GM21723 (cell line): ENCODE data around the gene LIPE.
"Not testable (repeated sequence)": the region's sequence is repeated elsewhere in the genome, so short reads cannot be mapped to it uniquely, and the experiment has no call there.

Source experiments
- ATAC-seq: cut with Tn5 transposase; IDR thresholded peaks from one replicate; pipeline ENCODE4 v1.9.1; 2021; ENCODE audit warnings: mild to moderate bottlenecking, moderate library complexity; ENCODE audit not compliant: unreplicated experiment

The LIPE gene, protein sequence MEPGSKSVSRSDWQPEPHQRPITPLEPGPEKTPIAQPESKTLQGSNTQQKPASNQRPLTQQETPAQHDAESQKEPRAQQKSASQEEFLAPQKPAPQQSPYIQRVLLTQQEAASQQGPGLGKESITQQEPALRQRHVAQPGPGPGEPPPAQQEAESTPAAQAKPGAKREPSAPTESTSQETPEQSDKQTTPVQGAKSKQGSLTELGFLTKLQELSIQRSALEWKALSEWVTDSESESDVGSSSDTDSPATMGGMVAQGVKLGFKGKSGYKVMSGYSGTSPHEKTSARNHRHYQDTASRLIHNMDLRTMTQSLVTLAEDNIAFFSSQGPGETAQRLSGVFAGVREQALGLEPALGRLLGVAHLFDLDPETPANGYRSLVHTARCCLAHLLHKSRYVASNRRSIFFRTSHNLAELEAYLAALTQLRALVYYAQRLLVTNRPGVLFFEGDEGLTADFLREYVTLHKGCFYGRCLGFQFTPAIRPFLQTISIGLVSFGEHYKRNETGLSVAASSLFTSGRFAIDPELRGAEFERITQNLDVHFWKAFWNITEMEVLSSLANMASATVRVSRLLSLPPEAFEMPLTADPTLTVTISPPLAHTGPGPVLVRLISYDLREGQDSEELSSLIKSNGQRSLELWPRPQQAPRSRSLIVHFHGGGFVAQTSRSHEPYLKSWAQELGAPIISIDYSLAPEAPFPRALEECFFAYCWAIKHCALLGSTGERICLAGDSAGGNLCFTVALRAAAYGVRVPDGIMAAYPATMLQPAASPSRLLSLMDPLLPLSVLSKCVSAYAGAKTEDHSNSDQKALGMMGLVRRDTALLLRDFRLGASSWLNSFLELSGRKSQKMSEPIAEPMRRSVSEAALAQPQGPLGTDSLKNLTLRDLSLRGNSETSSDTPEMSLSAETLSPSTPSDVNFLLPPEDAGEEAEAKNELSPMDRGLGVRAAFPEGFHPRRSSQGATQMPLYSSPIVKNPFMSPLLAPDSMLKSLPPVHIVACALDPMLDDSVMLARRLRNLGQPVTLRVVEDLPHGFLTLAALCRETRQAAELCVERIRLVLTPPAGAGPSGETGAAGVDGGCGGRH

DNA sequence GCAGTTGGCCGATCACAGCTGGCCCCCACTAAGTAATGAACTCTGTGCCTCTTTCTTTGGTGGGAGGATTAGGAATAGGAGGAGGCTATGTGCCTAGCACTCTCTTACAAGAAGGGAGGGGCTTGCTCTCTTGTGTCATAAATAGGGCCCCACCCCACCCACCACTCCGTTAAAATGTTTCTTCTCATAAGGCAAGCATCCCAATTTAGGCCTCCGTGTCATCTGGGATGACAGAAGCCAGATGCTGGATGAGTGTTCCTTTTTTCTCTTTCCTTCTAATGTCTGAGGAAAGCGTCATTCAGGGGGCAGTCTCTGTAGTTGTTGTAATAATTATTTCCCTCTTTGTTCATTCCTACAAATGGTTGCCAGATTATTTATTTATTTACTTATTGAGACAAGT is at the start of gene LIPE:
LIPE (minus strand) TSS at position 76 of the 400 bp plus-strand sequence. CDS start 239 bp downstream, outside the sequence.
- no peak for ATAC-seq

DNA sequence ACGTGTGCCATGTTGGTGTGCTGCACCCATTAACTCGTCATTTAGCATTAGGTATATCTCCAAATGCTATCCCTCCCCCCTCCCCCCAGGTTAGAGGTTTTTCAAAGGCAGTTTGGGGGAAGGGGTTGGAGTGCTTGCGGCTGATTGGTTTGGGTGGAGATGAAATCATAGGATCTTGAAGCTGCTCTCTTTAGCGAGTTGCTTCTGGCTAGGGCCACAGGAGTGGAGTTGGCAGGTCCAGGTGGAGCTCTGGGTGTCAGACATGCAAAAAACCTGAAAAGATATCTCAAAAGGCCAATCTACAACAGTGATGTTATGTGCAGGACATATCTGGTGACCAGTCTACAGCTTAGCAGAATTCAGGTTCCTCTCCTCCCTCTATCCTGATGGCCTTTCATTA is 48.2 kb upstream of the LIPE start:
- no peak for ATAC-seq

DNA sequence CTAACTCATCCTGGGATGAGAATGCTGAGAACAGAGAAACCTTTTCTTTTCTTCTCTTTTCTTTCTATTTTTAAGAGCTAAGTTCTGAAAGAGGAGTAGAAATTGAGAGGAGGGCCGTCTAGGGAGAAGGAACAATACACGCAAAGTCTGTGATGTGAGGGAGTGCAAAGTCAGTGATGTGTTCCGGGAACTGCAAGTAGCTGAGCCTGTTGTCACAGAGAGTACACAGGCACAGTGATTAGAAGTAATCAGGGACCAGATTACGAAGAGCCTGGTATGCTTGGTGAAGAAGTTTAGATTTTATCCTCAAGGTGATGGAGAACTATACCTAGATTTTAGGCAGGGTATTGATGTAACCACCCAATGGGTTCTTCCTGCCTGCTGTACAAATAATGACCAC is 47.6 kb upstream of the LIPE start:
- ATAC-seq: no peak

DNA sequence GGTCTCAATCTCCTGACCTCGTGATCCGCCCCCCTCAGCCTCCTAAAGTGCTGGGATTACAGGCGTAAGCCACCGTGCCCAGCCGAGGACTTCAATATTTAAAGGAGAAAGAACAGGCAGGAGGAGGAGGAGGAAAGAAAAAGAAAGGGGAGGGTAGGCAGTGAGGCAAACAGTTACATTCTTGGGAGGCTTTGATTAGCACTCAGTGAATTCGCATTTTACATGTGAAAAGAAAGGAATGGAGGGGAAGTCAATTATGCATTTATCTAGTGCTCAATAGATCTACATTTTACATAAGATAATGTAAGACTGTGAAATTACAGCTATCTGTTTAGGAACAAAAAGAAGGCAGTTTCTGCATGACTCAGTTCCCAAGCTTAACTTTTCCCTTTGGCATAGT is 46.5 kb upstream of the LIPE start:
- ATAC-seq: no peak

DNA sequence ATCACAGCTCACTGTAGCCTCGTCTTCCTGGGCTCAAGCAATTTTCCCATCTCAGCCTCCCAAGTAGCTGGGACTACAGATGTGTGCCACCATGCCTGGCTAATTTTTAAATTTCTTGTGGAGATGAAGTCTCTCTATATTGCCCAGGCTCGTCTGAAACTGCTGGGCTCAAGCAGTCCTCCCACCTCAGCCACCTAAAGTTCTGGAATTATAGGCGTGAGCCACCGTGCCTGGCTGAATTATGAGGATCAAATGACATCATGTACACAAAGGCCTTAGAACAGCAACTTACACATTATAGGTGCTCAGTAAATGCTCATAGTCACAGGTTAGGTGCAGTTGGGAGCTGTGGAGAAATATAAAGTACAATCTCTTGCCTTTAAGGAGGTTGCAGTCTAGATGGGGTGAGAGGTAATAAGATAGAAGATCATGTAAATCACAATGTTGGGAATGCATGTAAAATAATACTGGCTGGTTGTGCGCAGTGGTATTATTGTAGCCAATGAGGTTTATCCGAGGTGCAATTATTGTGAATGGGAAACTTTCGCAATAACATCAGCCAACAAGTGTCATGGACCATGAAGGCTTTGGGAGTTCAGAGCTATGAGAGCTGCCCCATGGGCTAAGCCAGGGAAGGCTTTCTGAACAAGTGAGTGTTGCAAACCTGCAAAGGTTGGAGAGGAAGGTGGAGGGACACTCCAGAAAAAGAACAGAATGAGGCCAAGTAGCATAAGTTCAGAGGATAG is 45.4 kb upstream of the LIPE start:
- ATAC-seq: no peak

DNA sequence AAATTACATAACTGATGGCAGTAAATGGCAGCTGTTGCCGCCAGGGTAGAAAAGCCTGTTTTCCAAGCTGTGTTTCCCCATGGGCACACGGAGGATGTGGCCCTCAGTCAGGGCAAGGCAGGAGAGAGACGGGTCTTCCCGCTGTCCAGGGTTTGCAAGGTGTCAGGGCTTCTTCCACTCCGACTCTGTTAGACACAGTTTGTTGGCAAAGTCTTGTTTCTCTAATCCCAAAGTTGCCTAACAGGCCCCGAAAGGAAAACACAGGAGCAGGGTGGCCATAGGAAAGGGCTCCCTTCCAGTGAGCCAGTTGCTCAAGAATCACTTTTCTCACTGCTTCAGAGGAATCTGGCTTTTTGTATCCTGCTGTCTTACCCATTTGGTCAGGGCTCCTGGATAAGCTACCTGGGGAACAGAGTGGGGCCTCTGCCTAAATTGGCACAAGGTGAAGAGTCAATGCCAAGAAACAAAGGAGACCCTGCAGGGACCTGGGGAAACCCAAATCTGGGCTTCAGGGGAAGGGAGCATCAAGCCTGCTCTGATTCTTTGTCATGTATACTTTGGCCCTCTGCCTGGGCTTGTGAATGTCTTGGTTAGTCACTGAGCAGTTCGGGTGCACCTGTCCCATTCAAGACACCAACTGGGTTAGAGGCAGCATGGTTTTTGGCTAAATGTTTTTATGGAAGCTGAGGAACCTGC is 44.5 kb upstream of the LIPE start:
- no peak for ATAC-seq

DNA sequence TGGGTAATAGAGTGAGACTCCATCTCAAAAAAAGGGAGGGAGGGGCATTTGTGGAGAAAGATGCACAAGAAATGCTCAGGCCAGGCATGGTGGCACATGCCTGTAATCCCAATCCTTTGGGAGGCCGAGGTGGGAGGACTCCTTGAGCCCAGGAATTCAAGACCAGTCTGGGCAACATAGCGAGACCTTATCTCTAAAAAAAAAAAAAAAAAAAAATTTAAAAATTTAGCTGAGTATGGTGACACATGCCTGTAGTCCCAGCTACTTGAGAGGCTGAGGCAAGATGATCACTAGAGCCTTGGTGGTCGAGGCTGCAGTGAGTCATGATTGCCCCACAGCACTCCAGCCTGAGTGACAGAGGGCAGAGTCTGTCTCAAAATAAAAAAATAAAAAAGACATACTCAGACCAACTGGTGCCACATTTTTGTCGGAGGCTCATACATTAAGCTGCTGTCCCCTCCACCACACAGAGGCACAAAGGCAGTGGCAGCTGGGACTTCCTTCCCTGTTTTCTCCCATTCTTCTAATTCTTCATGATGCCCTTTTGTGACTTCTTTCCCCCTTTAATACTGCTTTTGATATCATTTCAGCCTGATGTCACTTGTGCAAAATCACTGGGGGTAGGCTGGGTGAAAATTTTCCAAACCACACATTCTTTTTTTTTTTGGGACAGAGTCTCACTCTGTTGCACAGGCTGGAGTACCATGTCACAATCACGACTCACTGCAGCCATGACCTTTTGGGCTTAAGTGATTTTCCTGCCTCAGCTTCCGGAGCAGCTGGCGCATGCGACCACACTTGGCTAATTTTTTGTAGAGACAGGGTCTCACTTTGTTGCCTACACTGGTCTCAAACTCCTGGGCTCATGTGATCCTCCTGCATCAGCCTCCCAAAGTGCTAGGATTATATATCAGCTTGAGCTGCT is 42.4 kb upstream of the LIPE start:
- no peak for ATAC-seq

DNA sequence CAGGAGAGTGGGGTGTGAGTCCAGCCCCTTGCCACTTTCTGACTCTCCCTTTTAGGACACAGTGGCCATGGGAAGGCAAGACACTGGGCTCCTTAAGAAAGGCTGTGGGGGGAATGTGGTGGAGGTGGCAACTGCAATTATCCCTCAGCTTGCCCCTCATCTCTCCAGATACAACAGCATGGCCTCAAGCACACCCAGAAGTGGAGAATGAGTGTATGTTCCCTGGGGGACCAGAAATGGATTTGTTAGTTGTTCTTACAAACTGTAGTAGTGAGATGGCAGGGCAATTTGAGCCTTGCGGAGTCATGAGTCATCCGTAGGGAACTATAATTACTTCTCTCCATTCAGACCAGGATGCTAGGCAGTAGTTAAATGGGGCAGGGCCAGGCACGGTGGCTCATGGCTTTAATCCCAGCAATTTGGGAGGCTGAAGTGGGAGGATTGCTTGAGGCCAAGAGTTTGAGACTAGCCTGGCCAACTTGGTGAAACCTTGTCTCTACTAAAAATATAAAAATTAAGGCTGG is 41.1 kb upstream of the LIPE start:
- ATAC-seq: no peak

DNA sequence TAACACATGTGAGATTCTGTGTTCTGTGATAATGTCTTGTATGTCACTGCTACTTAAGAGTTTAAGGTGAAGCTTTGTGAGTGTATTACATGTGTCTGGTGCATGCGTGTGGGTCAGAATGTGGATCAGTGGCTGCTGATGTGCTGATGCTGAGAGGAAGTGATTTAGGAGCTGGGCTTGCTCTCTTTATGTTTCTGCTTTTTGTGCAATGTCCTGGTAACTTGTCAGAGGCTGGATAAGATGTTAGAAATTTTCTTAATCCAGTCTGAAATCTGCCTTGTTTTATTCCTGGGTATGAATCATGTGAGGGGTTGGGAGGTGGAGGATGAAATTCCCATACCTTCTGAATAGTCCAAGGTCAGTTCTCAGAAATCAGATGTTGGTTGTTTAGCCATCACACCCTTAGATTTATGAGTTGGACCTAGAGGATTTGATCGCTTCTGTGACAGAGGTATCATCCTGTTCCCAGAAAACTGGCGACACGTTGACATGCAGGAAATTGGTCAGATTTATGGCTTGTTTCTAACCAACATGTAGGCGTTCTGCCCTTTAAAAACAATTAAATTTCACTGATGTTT is 40.1 kb upstream of the LIPE start:
- no peak for ATAC-seq

DNA sequence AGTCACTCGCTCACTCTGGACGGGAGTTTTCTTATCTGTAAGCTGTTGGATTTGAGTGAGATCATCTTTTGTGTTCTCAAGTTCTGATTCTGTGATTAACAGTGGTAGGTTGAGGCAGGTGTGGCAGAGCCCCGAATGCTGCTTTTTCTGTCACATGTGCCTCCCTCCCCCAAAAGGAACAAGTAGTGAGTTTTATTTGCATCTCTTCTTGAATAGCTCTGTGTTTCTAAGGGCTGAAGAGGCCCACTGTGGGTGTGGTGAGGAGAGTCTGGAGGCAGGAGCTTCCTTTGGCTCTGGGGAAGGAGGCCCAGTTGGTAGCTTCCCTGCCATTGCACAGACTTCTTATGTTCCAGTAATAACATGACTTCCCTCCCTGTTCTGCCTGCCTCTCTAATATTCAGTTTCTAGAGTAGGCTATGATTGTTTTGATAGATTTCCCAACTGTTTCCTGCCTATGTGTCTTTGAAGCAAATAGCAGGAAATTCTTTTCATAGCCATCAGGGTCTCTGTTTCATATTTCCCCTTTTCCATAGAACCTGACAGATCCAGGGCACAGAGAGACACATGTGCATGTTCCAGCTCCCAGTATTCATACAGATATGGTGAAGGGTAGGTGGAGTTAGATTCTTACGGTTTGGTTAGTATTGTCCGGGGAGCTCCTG is 39.5 kb upstream of the LIPE start:
- ATAC-seq: no peak

DNA sequence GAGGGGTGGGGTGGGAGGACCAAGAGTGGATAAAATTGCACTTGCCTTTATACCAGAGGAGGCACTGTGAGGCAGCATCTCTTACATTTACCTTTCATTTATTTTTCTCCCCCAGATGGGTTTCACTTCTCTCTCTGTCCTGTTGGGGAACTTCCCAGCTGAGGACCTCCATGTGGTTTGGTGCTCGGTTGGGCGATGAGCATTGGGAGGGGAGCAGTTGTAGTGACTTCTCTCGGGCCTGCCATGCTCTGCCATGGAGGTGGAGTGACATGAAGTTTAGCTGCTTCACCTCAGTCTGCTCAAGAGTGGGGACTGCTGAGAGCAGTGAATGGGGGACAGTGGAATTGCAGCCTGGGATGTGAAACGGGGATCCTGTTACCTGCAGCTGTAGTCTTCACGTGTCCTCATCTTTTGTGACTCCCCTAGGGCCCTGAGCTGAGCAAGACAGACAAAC is 38.7 kb upstream of the LIPE start:
- peak; percentile 77 for ATAC-seq

DNA sequence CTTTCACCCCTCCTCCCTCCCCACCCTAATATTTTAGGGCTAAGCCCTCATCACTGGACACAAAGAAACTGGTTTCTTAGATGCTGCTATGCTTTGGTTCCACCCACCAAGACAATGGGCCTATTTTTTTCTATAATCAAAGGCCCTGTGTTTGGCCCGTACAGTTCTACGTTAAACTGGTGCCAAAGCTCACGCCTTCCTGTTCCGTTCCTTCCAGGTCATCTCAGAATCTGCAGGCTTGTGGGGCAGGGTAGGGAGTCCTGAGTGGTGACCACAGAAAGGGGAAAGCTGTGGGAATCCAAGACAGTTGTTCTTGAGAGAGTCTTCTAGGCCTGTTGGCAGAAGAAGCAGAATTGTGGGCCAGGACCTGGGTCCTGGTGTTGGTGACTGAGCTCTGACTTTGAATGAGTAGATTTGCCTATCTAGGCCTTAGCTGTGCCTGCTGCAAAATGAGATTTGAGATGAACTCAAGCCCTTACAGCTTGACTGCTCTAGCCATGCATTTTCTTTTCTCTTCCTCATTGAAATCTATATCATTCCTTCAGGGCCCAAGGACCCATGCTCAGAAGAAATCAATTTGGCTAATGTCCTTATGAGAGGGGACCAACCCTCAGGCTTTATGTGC is 34.6 kb upstream of the LIPE start:
- ATAC-seq: no peak

DNA sequence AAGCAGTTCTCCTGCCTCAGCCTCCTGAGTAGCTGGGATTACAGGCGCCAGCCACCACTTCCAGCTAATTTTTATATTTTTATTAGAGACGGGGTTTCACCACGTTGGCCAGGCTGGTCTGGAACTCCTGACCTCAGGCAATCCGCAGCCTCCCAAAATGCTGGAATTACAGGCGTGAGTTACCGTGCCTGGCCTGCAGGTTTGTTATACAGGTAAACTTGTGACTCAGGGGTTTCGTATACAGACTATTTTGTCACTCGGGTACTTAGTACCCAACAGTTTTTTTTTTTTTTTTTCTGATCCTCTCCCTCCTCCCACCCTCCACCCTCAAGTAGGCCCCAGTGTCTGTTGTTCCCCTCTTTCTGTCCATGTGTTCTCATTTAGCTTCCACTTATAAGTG is 34.0 kb upstream of the LIPE start:
- not testable (repeated sequence) for ATAC-seq

DNA sequence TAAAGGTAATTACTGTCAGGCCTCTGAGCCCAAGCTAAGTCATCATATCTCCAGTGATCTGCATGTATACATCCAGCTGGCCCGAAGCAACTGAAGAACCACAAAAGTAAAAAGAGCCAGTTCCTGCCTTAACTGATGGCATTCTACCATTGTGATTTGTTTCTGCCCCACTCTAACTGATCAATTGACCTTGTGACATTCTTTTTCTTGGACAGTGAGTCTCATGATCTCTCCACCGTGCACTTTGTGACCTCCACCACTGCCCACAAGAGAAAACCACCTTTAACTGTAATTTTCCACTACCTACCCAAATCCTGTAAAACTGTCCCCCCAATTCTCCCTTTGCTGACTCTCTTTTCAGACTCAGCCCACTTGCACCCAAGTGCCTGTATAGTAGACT is 32.7 kb upstream of the LIPE start:
- no peak for ATAC-seq

DNA sequence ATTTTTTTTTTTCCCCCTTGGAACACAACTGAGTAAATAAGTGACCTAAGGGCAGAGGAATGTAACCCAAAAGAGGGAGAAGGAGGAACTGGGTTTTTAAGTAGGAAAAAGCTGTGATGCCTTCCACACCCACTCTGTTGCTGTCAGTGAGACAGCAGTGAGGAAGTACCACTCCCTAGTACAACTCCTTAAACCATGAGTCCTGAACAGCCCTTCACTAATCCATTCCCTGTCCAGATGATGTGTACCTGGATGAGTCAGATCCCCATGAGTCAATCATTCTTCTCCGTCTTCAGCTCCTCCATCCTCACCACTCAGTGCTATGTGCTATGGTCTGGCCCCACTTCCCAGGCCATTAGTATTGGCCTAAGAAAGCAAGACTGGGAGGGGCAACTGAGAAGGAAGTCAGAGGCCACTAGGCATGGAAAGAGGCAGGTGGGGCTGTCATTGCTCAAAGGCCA is 28.5 kb upstream of the LIPE start:
- no peak for ATAC-seq

DNA sequence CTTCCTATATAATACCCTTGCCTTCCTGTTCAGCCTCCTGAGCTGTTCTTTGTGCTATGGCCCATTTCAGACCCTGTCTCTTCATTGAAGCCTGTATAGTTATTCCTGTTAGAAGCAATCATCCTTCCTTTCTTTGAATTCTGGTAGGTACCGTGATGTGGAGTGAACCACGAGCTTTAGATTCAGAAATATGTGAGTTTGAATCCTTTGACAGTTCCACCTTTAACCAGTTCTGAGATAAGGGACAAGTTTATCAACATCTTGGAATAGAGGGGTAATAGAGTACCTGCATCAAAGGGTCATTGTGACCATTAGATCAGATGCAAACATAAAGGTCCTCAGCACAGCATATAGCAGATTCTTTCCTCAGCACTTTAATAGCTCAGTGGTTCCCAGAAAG is 27.9 kb upstream of the LIPE start:
- no peak for ATAC-seq

DNA sequence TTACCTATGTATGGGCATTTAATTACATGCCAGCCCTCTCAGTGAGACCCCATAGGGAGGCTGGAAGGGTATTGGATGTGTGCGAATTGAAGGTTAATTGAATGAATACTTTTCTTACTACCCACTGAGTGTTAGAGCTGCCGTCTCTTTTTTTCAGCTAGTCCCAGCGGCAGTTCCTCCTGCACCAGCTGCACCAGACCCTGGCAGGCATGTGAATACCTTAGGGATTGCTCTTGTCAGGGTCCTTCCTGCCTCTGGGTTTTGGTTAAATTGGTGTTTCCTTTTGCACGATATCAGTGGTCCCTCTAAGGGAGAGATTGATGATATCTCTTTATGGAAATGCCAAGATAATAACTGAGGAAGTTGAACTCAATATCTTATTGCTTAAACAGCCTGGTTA is 25.4 kb upstream of the LIPE start:
- ATAC-seq: no peak
